Measurements from ENCODE around the gene CARD19.

CARD19 gene

GRCh38 chr9:93096131-93096802 lies at the start of gene CARD19:
CARD19 (plus strand) TSS chr9:93096217; CDS start chr9:93096346, 129 bp downstream.
- DNase-seq (ENCODE audit: low read depth): no peak

GRCh38 chr9:93048566-93049448 lies 47.2 kb upstream of the CARD19 start:
- no peak for DNase-seq (ENCODE audit: low read depth)

GRCh38 chr9:93049491-93049890 lies 46.5 kb upstream of the CARD19 start:
- DNase-seq (ENCODE audit: low read depth): no peak

GRCh38 chr9:93050231-93050630 lies 45.8 kb upstream of the CARD19 start:
- DNase-seq (ENCODE audit: low read depth): no peak

GRCh38 chr9:93051680-93052089 lies 44.3 kb upstream of the CARD19 start:
- DNase-seq (ENCODE audit: low read depth): no peak

GRCh38 chr9:93052791-93053540 lies 43.1 kb upstream of the CARD19 start:
- no peak for DNase-seq (ENCODE audit: low read depth)

- DNase-seq (ENCODE audit: low read depth): no peak
Measured at GRCh38 chr9:93053781-93054331, 42.2 kb upstream of the CARD19 start.

GRCh38 chr9:93054758-93055704 lies 41.0 kb upstream of the CARD19 start:
- no peak for DNase-seq (ENCODE audit: low read depth)

GRCh38 chr9:93057042-93057702 lies 38.8 kb upstream of the CARD19 start:
- no peak for DNase-seq (ENCODE audit: low read depth)

GRCh38 chr9:93057703-93058354 lies 38.2 kb upstream of the CARD19 start:
- no peak for DNase-seq (ENCODE audit: low read depth)

GRCh38 chr9:93058355-93059010 lies 37.5 kb upstream of the CARD19 start, which contains the start of gene SUSD3:
SUSD3 (plus strand) TSS chr9:93058701; CDS start chr9:93058743, 42 bp downstream.
- no peak for DNase-seq (ENCODE audit: low read depth)

- DNase-seq (ENCODE audit: low read depth): no peak
Measured at GRCh38 chr9:93059011-93059714, 36.9 kb upstream of the CARD19 start.

GRCh38 chr9:93059715-93060578 lies 36.1 kb upstream of the CARD19 start:
- no peak for DNase-seq (ENCODE audit: low read depth)

GRCh38 chr9:93060746-93061259 lies 35.2 kb upstream of the CARD19 start:
- no peak for DNase-seq (ENCODE audit: low read depth)

- no peak for DNase-seq (ENCODE audit: low read depth)
Measured at GRCh38 chr9:93061260-93061751, 34.7 kb upstream of the CARD19 start.

- DNase-seq (ENCODE audit: low read depth): no peak
Measured at GRCh38 chr9:93061791-93062763, 33.9 kb upstream of the CARD19 start.

Data from stimulated activated CD8-positive, alpha-beta memory T cell treated with anti-CD3 and anti-CD28 coated beads, Interleukin-7, amount 100 ng/mL, for 24 hours (primary cell).